ENCODE data around the gene HDAC4. TPM values are rescaled to one million over a fixed set of nuclear protein-coding genes. Genes with fewer than 3 reads are reported as not detected.

Gene HDAC4
- total and polyA plus RNA-seq, 9 of the 15 experiments (the other 6 are each of a cell fraction or from before 2014, with no cell fraction given): 0.11 to 20.2 (median 4.0) TPM

- peak; percentile 65; the same call in 1 of the 2 replicates for TF ChIP-seq ZNF274 (IDR thresholded peaks at IDR 0.05; ENCODE audit: borderline replicate concordance, low read depth, low read length)
- peak in 1 of 2 experiments; percentile 43; a peak in 1 of 4 replicates for TF ChIP-seq ZNF639 (CRISPR knock-in tag; conservative IDR thresholded peaks at IDR 0.05 in 1 of 2, IDR thresholded peaks at IDR 0.05 in 1 of 2)
- peak; percentile 70 for TF ChIP-seq REST (IDR thresholded peaks at IDR 0.05; ENCODE audit: borderline replicate concordance)
- no peak for TF ChIP-seq REST (CRISPR knock-in tag; IDR thresholded peaks at IDR 0.05; ENCODE audit: low read depth)
- peak; percentile 24; the same call in 1 of the 2 replicates for TF ChIP-seq MYNN (IDR thresholded peaks at IDR 0.05)
- TF ChIP-seq MYNN (CRISPR knock-in tag; IDR thresholded peaks at IDR 0.05): no peak
- TF ChIP-seq KHSRP (IDR thresholded peaks at IDR 0.05): no peak
- TF ChIP-seq RCOR1 (IDR thresholded peaks at IDR 0.05; ENCODE audit: borderline replicate concordance in 1 of 2, low read depth in 2 of 2, low read length in 2 of 2): 0 out of 4 replicates have a peak, but pooled peaks of 1 of the 2 experiments have one; percentile 4
- TF ChIP-seq NFIC (IDR thresholded peaks at IDR 0.05): peak; percentile 49; the same call in 1 of the 2 replicates
- TF ChIP-seq HNRNPLL (IDR thresholded peaks at IDR 0.05; ENCODE audit: low read depth, low read length, poor library complexity, severe bottlenecking): no peak
- TF ChIP-seq PHF8 (IDR thresholded peaks at IDR 0.05; ENCODE audit: borderline replicate concordance, low read length): no peak
- TF ChIP-seq, protein P1, sequence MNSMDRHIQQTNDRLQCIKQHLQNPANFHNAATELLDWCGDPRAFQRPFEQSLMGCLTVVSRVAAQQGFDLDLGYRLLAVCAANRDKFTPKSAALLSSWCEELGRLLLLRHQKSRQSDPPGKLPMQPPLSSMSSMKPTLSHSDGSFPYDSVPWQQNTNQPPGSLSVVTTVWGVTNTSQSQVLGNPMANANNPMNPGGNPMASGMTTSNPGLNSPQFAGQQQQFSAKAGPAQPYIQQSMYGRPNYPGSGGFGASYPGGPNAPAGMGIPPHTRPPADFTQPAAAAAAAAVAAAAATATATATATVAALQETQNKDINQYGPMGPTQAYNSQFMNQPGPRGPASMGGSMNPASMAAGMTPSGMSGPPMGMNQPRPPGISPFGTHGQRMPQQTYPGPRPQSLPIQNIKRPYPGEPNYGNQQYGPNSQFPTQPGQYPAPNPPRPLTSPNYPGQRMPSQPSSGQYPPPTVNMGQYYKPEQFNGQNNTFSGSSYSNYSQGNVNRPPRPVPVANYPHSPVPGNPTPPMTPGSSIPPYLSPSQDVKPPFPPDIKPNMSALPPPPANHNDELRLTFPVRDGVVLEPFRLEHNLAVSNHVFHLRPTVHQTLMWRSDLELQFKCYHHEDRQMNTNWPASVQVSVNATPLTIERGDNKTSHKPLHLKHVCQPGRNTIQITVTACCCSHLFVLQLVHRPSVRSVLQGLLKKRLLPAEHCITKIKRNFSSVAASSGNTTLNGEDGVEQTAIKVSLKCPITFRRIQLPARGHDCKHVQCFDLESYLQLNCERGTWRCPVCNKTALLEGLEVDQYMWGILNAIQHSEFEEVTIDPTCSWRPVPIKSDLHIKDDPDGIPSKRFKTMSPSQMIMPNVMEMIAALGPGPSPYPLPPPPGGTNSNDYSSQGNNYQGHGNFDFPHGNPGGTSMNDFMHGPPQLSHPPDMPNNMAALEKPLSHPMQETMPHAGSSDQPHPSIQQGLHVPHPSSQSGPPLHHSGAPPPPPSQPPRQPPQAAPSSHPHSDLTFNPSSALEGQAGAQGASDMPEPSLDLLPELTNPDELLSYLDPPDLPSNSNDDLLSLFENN (IDR thresholded peaks at IDR 0.05; ENCODE audit: low read depth in 2 of 2, low read length in 2 of 2): peak in 1 of 2 experiments; percentile 82; a peak in 2 of 4 replicates
- TF ChIP-seq FOSL1 (tag; conservative IDR thresholded peaks at IDR 0.05): 0 out of 2 replicates have a peak, but pooled peaks have one; percentile 8
Measured at GRCh38 chr2:239086325-239087020, 314.3 kb downstream of the HDAC4 start (continued).
